ENCODE data around the gene CLTB. TPM values are rescaled to one million over a fixed set of nuclear protein-coding genes. Genes with fewer than 3 reads are reported as not detected.

Gene CLTB
- total and polyA plus RNA-seq, 2 of the 4 experiments (the other 2 are of a cell fraction) = 87.6 to 99.9 TPM

DNA sequence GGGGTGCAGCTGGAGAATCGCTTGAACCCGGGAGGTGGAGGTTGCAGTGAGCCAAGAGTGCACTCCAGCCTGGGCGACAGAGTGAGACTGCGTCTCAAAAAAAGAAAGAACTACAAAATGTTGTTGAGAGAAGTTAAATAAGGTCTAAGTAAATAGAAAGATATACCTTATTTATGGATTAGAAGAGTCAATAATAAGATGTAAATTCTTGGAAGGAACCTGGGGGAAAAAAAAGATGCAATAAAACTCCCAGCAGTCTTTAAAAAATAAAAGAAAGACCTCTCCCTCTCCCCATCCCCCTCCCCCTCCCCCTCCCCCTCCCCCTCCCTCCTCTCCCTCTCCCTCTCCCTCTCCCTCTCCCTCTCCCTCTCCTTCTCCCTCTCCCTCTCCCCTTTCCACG lies 16.4 kb upstream of the CLTB start:
- DNase-seq = no peak
- WGBS, 2 experiments (ENCODE audit: extremely low coverage in 2 of 2, insufficient read length in 1 of 2) = no CpG with 5 or more reads among the region's 5 CpGs

More for the DNA sequence above, 16.4 kb upstream of the CLTB start:
- no peaks in the 10 kb centered on the region for H3K79me1 ChIP-seq (ENCODE audit: low read depth in 1 of 2, low read length in 2 of 2)
- ATAC-seq (ENCODE audit: low read depth) = no peak
- H2BK15ac ChIP-seq (ENCODE audit: low read depth, low read length) = no peak overlapping the region
- H3K4me1 ChIP-seq (ENCODE audit: control insufficient read depth, insufficient read depth, low read length) = peaks cover 3% of the 10 kb centered on the region
- no peak overlapping the region for H2BK20ac ChIP-seq (ENCODE audit: low read depth, low read length)
- no peak overlapping the region for H3K14ac ChIP-seq (replicated peaks; ENCODE audit: low read depth, low read length)
- H3K4me2 ChIP-seq (ENCODE audit: low read depth, low read length) = no peak overlapping the region
- no peak overlapping the region for H2AFZ ChIP-seq (replicated peaks; ENCODE audit: low read length, poor library complexity)
- dilution Hi-C loops (cut with HindIII; ENCODE audit: low sequenced_read_pairs, unreplicated experiment) (no loop called here), intact Hi-C loops (cut with micrococcal nuclease) (no loop called here), in situ Hi-C loops (cut with MboI; ENCODE audit: low sequenced_read_pairs) (no loop called here)
- no TSS peak for BruUV-seq (replicated peaks)
- no peaks in the 10 kb centered on the region for H4K20me1 ChIP-seq (ENCODE audit: insufficient read depth, low read length)
- H3K23ac ChIP-seq (ENCODE audit: low read depth, low read length) = no peak overlapping the region
- H4K91ac ChIP-seq (ENCODE audit: insufficient read depth, low read depth, low read length) = no peak overlapping the region
- H3K4me3 ChIP-seq (ENCODE audit: insufficient read depth, low read depth, low read length) = no peak overlapping the region
- no peak overlapping the region for H2BK5ac ChIP-seq (ENCODE audit: low read depth, low read length, poor library complexity, severe bottlenecking)
- H3K36me3 ChIP-seq (ENCODE audit: control insufficient read depth, insufficient read depth, low read length) = no peaks in the 10 kb centered on the region
- no peak overlapping the region for H3K18ac ChIP-seq (ENCODE audit: low read depth, low read length)
- H3K9me1 ChIP-seq (ENCODE audit: insufficient read depth, low read length) = no peaks in the 10 kb centered on the region
- no peak overlapping the region for H4K5ac ChIP-seq (ENCODE audit: low read depth, low read length)
- no peak overlapping the region for H3K27ac ChIP-seq (ENCODE audit: insufficient read depth, low read length)
- no peak overlapping the region for H3K4ac ChIP-seq (ENCODE audit: low read depth, low read length)
- H2BK120ac ChIP-seq (ENCODE audit: low read depth, low read length) = no peak overlapping the region
- H2AK9ac ChIP-seq (replicated peaks; ENCODE audit: low read depth, low read length, poor library complexity) = no peak overlapping the region
- no peak for TF ChIP-seq MAFK (IDR thresholded peaks at IDR 0.05; ENCODE audit: low read depth, low read length)
- no peak for TF ChIP-seq CTCF (conservative IDR thresholded peaks at IDR 0.05; ENCODE audit: low read depth, low read length)
- TF ChIP-seq RFX5 (IDR thresholded peaks at IDR 0.05; ENCODE audit: low read depth, low read length) = no peak
- no peak overlapping the region for H3K56ac ChIP-seq (ENCODE audit: extremely low read depth, insufficient read depth, low read length)
- H4K8ac ChIP-seq (ENCODE audit: low read depth in 2 of 2, low read length in 2 of 2) = no peak overlapping the region
- CTCF ChIA-PET = no interaction called here
- POLR2A ChIA-PET (ENCODE audit: unreplicated experiment) = no interaction called here
- no peak overlapping the region for H2AK5ac ChIP-seq (ENCODE audit: low read depth, low read length)
- H3K9ac ChIP-seq (ENCODE audit: low read depth, low read length) = no peak overlapping the region
- peaks cover 5% of the 10 kb centered on the region for H3K27me3 ChIP-seq (ENCODE audit: control insufficient read depth, insufficient read depth, low read length)
- no peaks in the 10 kb centered on the region for H3K9me3 ChIP-seq (ENCODE audit: control insufficient read depth, insufficient read depth, low read length)

All from IMR-90 (cell line).